Loucy (cell line): ENCODE results near the gene RALGDS.

Experiments used
- H2AFZ ChIP-seq: fragments of 200-600 bp; sonication (generic); 2 replicates; pipeline ENCODE4 v1.6.0; 2016; ENCODE audit warnings: antibody characterized with exemption, mild to moderate bottlenecking, low read length, moderate library complexity
- H3F3A ChIP-seq: fragments of 200-600 bp; 2 replicates; pipeline ENCODE4 v1.6.0; 2016; ENCODE audit warnings: antibody characterized with exemption, low read depth, mild to moderate bottlenecking
- H3K27me3 ChIP-seq: fragments of 200-600 bp; sonication (generic); 2 replicates; pipeline ENCODE4 v1.6.1; 2014; ENCODE audit warnings: low read length, mild to moderate bottlenecking; ENCODE audit not compliant: insufficient read depth, poor library complexity, severe bottlenecking
- H3K36me3 ChIP-seq: fragments of 200-600 bp; sonication (generic); 2 replicates; pipeline ENCODE4 v1.6.1; 2016; ENCODE audit warnings: low read length; ENCODE audit not compliant: insufficient read depth
- H3K4me1 ChIP-seq: fragments of 200-600 bp; sonication (generic); 2 replicates; pipeline ENCODE4 v1.5.1; 2014; ENCODE audit warnings: low read length, mild to moderate bottlenecking; ENCODE audit not compliant: insufficient read depth, poor library complexity, severe bottlenecking
- H3K4me2 ChIP-seq: fragments of 200-600 bp; sonication (generic); 2 replicates; pipeline ENCODE4 v1.6.0; 2014; ENCODE audit warnings: antibody characterized with exemption, low read length, low read depth, mild to moderate bottlenecking; ENCODE audit not compliant: poor library complexity, severe bottlenecking
- H3K4me3 ChIP-seq: fragments of 200-600 bp; sonication (generic); 2 replicates; pipeline ENCODE4 v1.5.1; 2014; ENCODE audit warnings: low read length, mild to moderate bottlenecking, mixed read lengths; ENCODE audit not compliant: poor library complexity, severe bottlenecking
- H3K79me2 ChIP-seq: fragments of 200-600 bp; sonication (generic); 2 replicates; pipeline ENCODE4 v1.6.1; 2014; ENCODE audit warnings: low read length; ENCODE audit not compliant: insufficient read depth
- H3K9ac ChIP-seq: fragments of 200-600 bp; sonication (generic); 2 replicates; pipeline ENCODE4 v1.6.0; 2014; ENCODE audit warnings: mild to moderate bottlenecking, low read depth, low read length, moderate library complexity; ENCODE audit not compliant: poor library complexity, severe bottlenecking
- H3K9me2 ChIP-seq: fragments of 200-600 bp; sonication (generic); replicated peaks from 2 replicates; pipeline ENCODE4 v1.6.1; 2016; ENCODE audit warnings: low read depth, low read length, mixed read lengths
- H3K9me3 ChIP-seq: fragments of 200-600 bp; sonication (generic); 2 replicates; pipeline ENCODE4 v1.6.1; 2014; ENCODE audit warnings: mild to moderate bottlenecking, antibody characterized with exemption, low read length, low read depth; ENCODE audit not compliant: insufficient read depth
- H4K20me1 ChIP-seq: fragments of 200-600 bp; sonication (generic); 2 replicates; pipeline ENCODE4 v1.6.0; 2014; ENCODE audit warnings: antibody characterized with exemption, low read length, mild to moderate bottlenecking; ENCODE audit not compliant: insufficient read depth, poor library complexity, severe bottlenecking
- EZH2phosphoT487 ChIP-seq: fragments of 200-600 bp; IDR thresholded peaks from 2 replicates; pipeline ENCODE4 v1.6.1; 2018; ENCODE audit warnings: antibody characterized with exemption, mild to moderate bottlenecking, moderate library complexity, borderline replicate concordance
- TF ChIP-seq, protein P1 (sequence below): fragments of 200-600 bp; sonication (generic); conservative IDR thresholded peaks from 2 replicates; pipeline ENCODE4 v1.5.1; 2014; ENCODE audit warnings: mild to moderate bottlenecking, antibody characterized with exemption, low read length

The RALGDS gene

DNA sequence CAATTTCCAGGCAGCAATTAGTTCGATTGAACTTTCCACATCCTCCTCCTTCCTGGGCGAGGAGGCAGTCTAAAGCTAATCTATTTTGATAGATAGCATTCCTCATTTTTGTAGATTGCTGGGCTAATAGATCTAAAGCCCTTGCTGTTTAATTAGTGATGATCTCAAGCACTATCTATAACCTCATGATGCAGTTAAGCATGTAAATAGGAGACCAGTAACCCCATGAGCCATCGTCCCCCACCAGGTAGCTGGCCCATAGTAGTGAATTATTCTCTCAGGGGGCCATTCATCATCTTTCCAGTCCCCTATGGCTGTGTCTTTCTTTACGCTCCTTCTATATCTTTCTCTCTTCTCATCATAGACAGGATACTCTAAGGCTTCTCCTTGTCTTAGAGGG lies 44.3 kb downstream of the RALGDS start:
- Histone ChIP-seq H4K20me1 (no peaks in the 10 kb centered on the region), H3K9me2 (no peaks in the 10 kb centered on the region), H3K27me3 (no peaks in the 10 kb centered on the region), H3K9ac (no peak overlapping the region), H3K36me3 (no peaks in the 10 kb centered on the region), H3K4me3 (no peak overlapping the region), H3K4me2 (no peak overlapping the region), H3K79me2 (no peaks in the 10 kb centered on the region), H2AFZ (no peak overlapping the region), H3F3A (no peaks in the 10 kb centered on the region), H3K9me3 (no peaks in the 10 kb centered on the region), H3K4me1 (peaks cover 13% of the 10 kb centered on the region)
- no peak for TF ChIP-seq EZH2phosphoT487
- TF ChIP-seq, protein P1, sequence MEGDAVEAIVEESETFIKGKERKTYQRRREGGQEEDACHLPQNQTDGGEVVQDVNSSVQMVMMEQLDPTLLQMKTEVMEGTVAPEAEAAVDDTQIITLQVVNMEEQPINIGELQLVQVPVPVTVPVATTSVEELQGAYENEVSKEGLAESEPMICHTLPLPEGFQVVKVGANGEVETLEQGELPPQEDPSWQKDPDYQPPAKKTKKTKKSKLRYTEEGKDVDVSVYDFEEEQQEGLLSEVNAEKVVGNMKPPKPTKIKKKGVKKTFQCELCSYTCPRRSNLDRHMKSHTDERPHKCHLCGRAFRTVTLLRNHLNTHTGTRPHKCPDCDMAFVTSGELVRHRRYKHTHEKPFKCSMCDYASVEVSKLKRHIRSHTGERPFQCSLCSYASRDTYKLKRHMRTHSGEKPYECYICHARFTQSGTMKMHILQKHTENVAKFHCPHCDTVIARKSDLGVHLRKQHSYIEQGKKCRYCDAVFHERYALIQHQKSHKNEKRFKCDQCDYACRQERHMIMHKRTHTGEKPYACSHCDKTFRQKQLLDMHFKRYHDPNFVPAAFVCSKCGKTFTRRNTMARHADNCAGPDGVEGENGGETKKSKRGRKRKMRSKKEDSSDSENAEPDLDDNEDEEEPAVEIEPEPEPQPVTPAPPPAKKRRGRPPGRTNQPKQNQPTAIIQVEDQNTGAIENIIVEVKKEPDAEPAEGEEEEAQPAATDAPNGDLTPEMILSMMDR, result no peak

DNA sequence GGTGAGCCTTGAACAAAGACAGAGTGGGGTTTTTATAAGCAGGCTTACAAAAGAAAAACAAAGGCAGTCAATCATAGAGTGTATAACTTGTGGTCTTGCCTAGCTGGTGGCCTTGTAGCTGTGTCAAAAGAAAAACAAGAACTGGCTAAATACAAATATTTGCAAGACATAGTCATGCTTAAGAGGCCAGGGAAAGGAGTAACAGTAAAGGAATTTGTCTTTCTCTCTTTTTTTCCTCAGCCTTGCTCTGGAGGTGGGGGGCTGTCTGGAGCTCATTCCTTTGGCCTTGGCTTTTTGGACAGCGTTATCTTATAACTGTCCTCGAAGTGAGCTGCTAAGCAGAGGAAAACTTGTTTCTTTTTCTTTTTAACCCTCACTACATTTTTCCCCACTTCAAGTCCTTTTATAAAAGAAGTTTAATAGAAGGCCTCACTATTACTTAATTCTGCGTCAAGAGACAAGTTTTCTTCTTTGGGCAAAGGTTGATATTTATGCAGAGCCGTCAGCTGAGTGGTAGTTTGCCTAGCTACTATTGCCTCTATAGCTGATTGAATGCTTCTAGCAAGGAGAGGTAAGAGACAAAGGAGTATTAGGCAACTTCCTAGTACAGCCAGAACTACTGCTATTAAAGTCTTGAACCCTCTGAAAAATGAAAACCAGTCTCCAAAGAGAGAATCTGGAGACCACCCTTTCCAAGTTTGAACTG lies 45.0 kb downstream of the RALGDS start:
- no peaks in the 10 kb centered on the region for H3K79me2 ChIP-seq
- TF ChIP-seq, protein P1, result no peak
- TF ChIP-seq EZH2phosphoT487, result no peak
- H3K4me1 ChIP-seq, result peaks cover 12% of the 10 kb centered on the region
- no peaks in the 10 kb centered on the region for H3K9me2 ChIP-seq
- H3F3A ChIP-seq, result no peaks in the 10 kb centered on the region
- H3K4me2 ChIP-seq, result no peak overlapping the region
- no peaks in the 10 kb centered on the region for H3K9me3 ChIP-seq
- H3K9ac ChIP-seq, result no peak overlapping the region
- H3K4me3 ChIP-seq, result no peak overlapping the region
- H4K20me1 ChIP-seq, result no peaks in the 10 kb centered on the region
- H2AFZ ChIP-seq, result no peak overlapping the region
- H3K36me3 ChIP-seq, result no peaks in the 10 kb centered on the region
- no peaks in the 10 kb centered on the region for H3K27me3 ChIP-seq

DNA sequence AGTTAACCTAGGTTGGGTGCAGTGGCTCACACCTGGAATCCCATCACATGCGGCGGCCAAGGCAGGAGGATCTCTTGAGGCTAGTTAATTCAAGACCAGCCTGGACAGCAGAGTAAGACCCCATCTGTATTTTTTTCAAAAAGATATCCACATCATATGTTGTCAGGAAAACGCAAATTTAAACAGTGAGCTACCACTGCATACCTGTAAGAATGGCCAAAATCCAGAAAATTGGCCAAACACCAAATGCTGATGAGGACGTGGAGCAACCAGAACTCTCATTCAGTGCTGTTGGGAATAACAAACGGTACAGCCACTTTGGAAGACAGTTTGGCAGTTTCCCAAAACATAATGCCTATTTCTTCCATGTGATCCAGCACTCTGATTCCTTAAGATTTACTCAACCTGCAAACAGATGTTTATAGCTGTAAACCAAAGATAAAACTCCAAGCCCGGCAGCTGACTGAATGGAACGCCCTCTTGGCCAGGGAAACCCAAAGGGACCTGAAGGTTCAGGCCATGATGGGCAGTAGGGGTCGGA lies 46.9 kb downstream of the RALGDS start:
- TF ChIP-seq EZH2phosphoT487, result no peak
- TF ChIP-seq, protein P1, result no peak
- Histone ChIP-seq H4K20me1 (no peaks in the 10 kb centered on the region), H3K36me3 (no peaks in the 10 kb centered on the region), H3K4me2 (no peak overlapping the region), H3K79me2 (no peaks in the 10 kb centered on the region), H3K9me3 (no peaks in the 10 kb centered on the region), H3K4me1 (peaks cover 3% of the 10 kb centered on the region), H2AFZ (no peak overlapping the region), H3K9ac (no peak overlapping the region), H3K9me2 (no peaks in the 10 kb centered on the region), H3K4me3 (no peak overlapping the region), H3F3A (no peaks in the 10 kb centered on the region), H3K27me3 (no peaks in the 10 kb centered on the region)
